Liver (tissue), 9 donors: Measurements from ENCODE around the gene DIO1. TPM values are rescaled to one million over a fixed set of nuclear protein-coding genes. Genes with fewer than 3 reads are reported as not detected.

Experiments used
- DNase-seq: peaks from one replicate; pipeline ENCODE4 v3.0.0-alpha.2; 2017; ENCODE audit warnings: low spot score
- H3K27ac ChIP-seq, 2 donors: one replicate each; pipeline ENCODE4 v1.7.0; 2013; ENCODE audit warnings: inconsistent platforms in 2 of 2, low read length in 2 of 2, control low read depth in 1 of 2, low read depth in 1 of 2, mild to moderate bottlenecking in 1 of 2
- H3K27me3 ChIP-seq, 4 donors: one replicate each; pipeline versions ENCODE4 v1.6.1 to v1.7.0; 2013; ENCODE audit warnings: low read length in 3 of 4, inconsistent platforms in 1 of 4, mild to moderate bottlenecking in 1 of 4, moderate library complexity in 1 of 4; ENCODE audit not compliant: control insufficient read depth in 4 of 4, insufficient read depth in 4 of 4
- H3K36me3 ChIP-seq, 4 donors: one replicate each; pipeline versions ENCODE4 v1.6.1 to v1.7.0; 2013; ENCODE audit warnings: low read length in 3 of 4, mild to moderate bottlenecking in 3 of 4, low read depth in 1 of 4, moderate library complexity in 1 of 4; ENCODE audit not compliant: control insufficient read depth in 4 of 4, insufficient read depth in 3 of 4
- H3K4me1 ChIP-seq, 4 donors: one replicate each; pipeline versions ENCODE4 v1.6.1 to v1.7.0; 2013; ENCODE audit warnings: low read length in 3 of 4, mild to moderate bottlenecking in 3 of 4, moderate library complexity in 1 of 4; ENCODE audit not compliant: control insufficient read depth in 4 of 4, insufficient read depth in 4 of 4
- H3K4me3 ChIP-seq, 3 donors: one replicate each; pipeline versions ENCODE4 v1.6.1 to v1.7.0; 2013; ENCODE audit warnings: low read length in 3 of 3, control low read depth in 1 of 3, low read depth in 1 of 3, mild to moderate bottlenecking in 1 of 3
- H3K9ac ChIP-seq, 2 donors: one replicate each; pipeline ENCODE4 v1.7.0; 2013; ENCODE audit warnings: low read length in 2 of 2, mild to moderate bottlenecking in 2 of 2, moderate library complexity in 2 of 2, control low read depth in 1 of 2, low read depth in 1 of 2
- H3K9me3 ChIP-seq, 4 donors: one replicate each; pipeline versions ENCODE4 v1.6.1 to v1.7.0; 2013; ENCODE audit warnings: low read length in 3 of 4; ENCODE audit not compliant: control insufficient read depth in 4 of 4
- EGR1 ChIP-seq, 2 donors: IDR thresholded peaks; 2 replicates each; pipeline ENCODE4 v1.6.1; 2016 to 2018; ENCODE audit warnings: antibody characterized with exemption in 2 of 2, low read depth in 2 of 2
- FOXA1 ChIP-seq: IDR thresholded peaks from 2 replicates; pipeline ENCODE4 v1.6.1; 2016; ENCODE audit warnings: antibody characterized with exemption
- FOXA2 ChIP-seq: IDR thresholded peaks from 2 replicates; pipeline ENCODE4 v1.6.1; 2016; ENCODE audit warnings: antibody characterized with exemption
- GABPA ChIP-seq, 2 donors: IDR thresholded peaks in 1 of 2; conservative IDR thresholded peaks in 1 of 2; 2 replicates each; pipeline ENCODE4 v1.6.1; 2016; ENCODE audit warnings: antibody characterized with exemption in 2 of 2, mild to moderate bottlenecking in 1 of 2, moderate library complexity in 1 of 2
- HNF4A ChIP-seq, 2 donors: conservative IDR thresholded peaks; 2 replicates each; pipeline ENCODE4 v1.6.1; 2016; ENCODE audit warnings: antibody characterized with exemption in 2 of 2, mild to moderate bottlenecking in 2 of 2
- HNF4G ChIP-seq: IDR thresholded peaks from 2 replicates; pipeline ENCODE4 v1.6.1; 2016; ENCODE audit warnings: antibody characterized with exemption
- JUND ChIP-seq, 2 donors: IDR thresholded peaks; 2 replicates each; pipeline ENCODE4 v1.6.1; 2016; ENCODE audit warnings: antibody characterized with exemption in 2 of 2
- NR2F2 ChIP-seq: IDR thresholded peaks from 2 replicates; pipeline ENCODE4 v1.6.1; 2016; ENCODE audit warnings: antibody characterized with exemption
- RAD21 ChIP-seq, 2 donors: IDR thresholded peaks; 2 replicates each; pipeline ENCODE4 v1.6.1; 2016; ENCODE audit warnings: antibody characterized with exemption in 2 of 2, mild to moderate bottlenecking in 2 of 2
- RXRA ChIP-seq, 2 donors: IDR thresholded peaks; 2 replicates each; pipeline ENCODE4 v1.6.1; 2017 to 2018; ENCODE audit warnings: antibody characterized with exemption in 2 of 2, mild to moderate bottlenecking in 1 of 2
- SP1 ChIP-seq: IDR thresholded peaks from 2 replicates; pipeline ENCODE4 v1.6.1; 2018; ENCODE audit warnings: antibody characterized with exemption, mild to moderate bottlenecking
- TAF1 ChIP-seq: conservative IDR thresholded peaks from 2 replicates; pipeline ENCODE4 v1.6.1; 2016; ENCODE audit warnings: antibody characterized with exemption, mild to moderate bottlenecking
- YY1 ChIP-seq: IDR thresholded peaks from 2 replicates; pipeline ENCODE4 v1.6.1; 2016; ENCODE audit warnings: antibody characterized with exemption, mild to moderate bottlenecking
- WGBS: extraction: QIAGEN DNeasy Blood & Tissue Kit; methylation state at CpG from one replicate; pipeline ENCODE4 v1.1.7; 2013; 5-methylcytosine and 5-hydroxymethylcytosine counted together
- polyA plus RNA-seq, 2 donors: library from polyadenylated mRNA; stranded (reverse) in 1 of 2; unstranded in 1 of 2; fragments of 200-250 nt in 1 of 2; fragments of >200 nt in 1 of 2; fragmentation: Nextera tagmentation in 1 of 2; extraction: Ambion mirVana in 1 of 2; gene quantifications; one replicate each; pipeline versions ENCODE4 v1.2.1 to v1.2.3, GENCODE V29; 2013 to 2015
- total RNA-seq, 2 donors: library from RNA; depleted of rRNA; stranded (reverse); fragments of >200 nt; gene quantifications; one replicate each; pipeline ENCODE4 v1.2.3, GENCODE V29; 2014
- TF ChIP-seq, protein P1 (sequence below): IDR thresholded peaks from 2 replicates; pipeline ENCODE4 v1.6.1; 2016; ENCODE audit warnings: antibody characterized with exemption
- TF ChIP-seq, protein P2 (sequence below): IDR thresholded peaks from 2 replicates; pipeline ENCODE4 v1.6.1; 2016; ENCODE audit warnings: antibody characterized with exemption
- TF ChIP-seq, protein P3 (sequence below): fragments of 150-350 bp; IDR thresholded peaks from 2 replicates; pipeline ENCODE4 v1.5.1; 2017; ENCODE audit warnings: improper control_type of control experiment, low read depth, low read length; ENCODE audit not compliant: missing input control
- TF ChIP-seq, protein P4 (sequence below): IDR thresholded peaks from 2 replicates; pipeline ENCODE4 v1.6.1; 2016; ENCODE audit warnings: antibody characterized with exemption
- TF ChIP-seq, protein P5 (sequence below): IDR thresholded peaks from 2 replicates; pipeline ENCODE4 v1.6.1; 2016; ENCODE audit warnings: antibody characterized with exemption, mild to moderate bottlenecking
- donor health status: healthy.
- donor health status: healthy.
- donor health status: healthy.
- donor health status: healthy.
- donor health status: healthy.

Gene DIO1
- total and polyA plus RNA-seq, 4 donors, result 23.9 to 176 (median 95.6) TPM

DNA sequence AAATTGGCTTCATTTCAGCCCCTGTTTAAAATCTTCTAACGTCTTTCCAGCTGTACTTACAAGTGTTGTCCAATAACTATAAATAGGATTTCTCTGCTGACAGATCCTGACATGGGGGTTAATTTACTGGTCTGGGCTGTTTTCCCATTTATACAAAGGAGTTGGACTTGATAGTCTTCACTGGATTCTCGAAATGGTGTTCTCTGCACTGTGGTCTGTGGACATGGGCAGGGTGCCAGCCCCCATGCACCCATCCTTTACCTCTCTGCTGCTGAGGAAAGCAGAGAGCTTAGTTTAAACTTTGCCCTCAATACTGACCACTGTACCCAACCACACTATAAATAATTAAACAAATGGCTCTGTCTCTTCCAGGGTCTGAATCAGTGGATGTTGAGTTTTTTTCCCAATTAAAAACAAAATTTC is 5.2 kb downstream of the DIO1 start:
- H3K9me3 ChIP-seq, result no peaks in the 10 kb centered on the region
- TF ChIP-seq YY1 (peak; percentile 80), SP1 (peak; percentile 90), RXRA (IDR thresholded peaks at IDR 0.05) (peak; percentile 77 to 94), HNF4A (conservative IDR thresholded peaks at IDR 0.05) (peak; percentile 86 to 94), EGR1 (IDR thresholded peaks at IDR 0.05; ENCODE audit: low read depth in 2 of 2) (peak in 1 of 2 donors; percentile 45), JUND (IDR thresholded peaks at IDR 0.05) (peak; percentile 42 to 88), FOXA2 (peak; percentile 62), TAF1 (no peak), HNF4G (peak; percentile 51), RAD21 (IDR thresholded peaks at IDR 0.05) (peak; percentile 38 to 45), FOXA1 (peak; percentile 78), GABPA (IDR thresholded peaks at IDR 0.05 in 1 of 2, conservative IDR thresholded peaks at IDR 0.05 in 1 of 2) (no peak), NR2F2 (no peak)
- TF ChIP-seq, protein P1, sequence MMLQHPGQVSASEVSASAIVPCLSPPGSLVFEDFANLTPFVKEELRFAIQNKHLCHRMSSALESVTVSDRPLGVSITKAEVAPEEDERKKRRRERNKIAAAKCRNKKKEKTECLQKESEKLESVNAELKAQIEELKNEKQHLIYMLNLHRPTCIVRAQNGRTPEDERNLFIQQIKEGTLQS, result no peak
- TF ChIP-seq, protein P2, sequence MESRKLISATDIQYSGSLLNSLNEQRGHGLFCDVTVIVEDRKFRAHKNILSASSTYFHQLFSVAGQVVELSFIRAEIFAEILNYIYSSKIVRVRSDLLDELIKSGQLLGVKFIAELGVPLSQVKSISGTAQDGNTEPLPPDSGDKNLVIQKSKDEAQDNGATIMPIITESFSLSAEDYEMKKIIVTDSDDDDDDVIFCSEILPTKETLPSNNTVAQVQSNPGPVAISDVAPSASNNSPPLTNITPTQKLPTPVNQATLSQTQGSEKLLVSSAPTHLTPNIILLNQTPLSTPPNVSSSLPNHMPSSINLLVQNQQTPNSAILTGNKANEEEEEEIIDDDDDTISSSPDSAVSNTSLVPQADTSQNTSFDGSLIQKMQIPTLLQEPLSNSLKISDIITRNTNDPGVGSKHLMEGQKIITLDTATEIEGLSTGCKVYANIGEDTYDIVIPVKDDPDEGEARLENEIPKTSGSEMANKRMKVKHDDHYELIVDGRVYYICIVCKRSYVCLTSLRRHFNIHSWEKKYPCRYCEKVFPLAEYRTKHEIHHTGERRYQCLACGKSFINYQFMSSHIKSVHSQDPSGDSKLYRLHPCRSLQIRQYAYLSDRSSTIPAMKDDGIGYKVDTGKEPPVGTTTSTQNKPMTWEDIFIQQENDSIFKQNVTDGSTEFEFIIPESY, result peak; percentile 75
- TF ChIP-seq, protein P3, sequence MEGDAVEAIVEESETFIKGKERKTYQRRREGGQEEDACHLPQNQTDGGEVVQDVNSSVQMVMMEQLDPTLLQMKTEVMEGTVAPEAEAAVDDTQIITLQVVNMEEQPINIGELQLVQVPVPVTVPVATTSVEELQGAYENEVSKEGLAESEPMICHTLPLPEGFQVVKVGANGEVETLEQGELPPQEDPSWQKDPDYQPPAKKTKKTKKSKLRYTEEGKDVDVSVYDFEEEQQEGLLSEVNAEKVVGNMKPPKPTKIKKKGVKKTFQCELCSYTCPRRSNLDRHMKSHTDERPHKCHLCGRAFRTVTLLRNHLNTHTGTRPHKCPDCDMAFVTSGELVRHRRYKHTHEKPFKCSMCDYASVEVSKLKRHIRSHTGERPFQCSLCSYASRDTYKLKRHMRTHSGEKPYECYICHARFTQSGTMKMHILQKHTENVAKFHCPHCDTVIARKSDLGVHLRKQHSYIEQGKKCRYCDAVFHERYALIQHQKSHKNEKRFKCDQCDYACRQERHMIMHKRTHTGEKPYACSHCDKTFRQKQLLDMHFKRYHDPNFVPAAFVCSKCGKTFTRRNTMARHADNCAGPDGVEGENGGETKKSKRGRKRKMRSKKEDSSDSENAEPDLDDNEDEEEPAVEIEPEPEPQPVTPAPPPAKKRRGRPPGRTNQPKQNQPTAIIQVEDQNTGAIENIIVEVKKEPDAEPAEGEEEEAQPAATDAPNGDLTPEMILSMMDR, result no peak
- TF ChIP-seq, protein P4, sequence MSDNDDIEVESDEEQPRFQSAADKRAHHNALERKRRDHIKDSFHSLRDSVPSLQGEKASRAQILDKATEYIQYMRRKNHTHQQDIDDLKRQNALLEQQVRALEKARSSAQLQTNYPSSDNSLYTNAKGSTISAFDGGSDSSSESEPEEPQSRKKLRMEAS, result peak; percentile 64
- TF ChIP-seq, protein P5, sequence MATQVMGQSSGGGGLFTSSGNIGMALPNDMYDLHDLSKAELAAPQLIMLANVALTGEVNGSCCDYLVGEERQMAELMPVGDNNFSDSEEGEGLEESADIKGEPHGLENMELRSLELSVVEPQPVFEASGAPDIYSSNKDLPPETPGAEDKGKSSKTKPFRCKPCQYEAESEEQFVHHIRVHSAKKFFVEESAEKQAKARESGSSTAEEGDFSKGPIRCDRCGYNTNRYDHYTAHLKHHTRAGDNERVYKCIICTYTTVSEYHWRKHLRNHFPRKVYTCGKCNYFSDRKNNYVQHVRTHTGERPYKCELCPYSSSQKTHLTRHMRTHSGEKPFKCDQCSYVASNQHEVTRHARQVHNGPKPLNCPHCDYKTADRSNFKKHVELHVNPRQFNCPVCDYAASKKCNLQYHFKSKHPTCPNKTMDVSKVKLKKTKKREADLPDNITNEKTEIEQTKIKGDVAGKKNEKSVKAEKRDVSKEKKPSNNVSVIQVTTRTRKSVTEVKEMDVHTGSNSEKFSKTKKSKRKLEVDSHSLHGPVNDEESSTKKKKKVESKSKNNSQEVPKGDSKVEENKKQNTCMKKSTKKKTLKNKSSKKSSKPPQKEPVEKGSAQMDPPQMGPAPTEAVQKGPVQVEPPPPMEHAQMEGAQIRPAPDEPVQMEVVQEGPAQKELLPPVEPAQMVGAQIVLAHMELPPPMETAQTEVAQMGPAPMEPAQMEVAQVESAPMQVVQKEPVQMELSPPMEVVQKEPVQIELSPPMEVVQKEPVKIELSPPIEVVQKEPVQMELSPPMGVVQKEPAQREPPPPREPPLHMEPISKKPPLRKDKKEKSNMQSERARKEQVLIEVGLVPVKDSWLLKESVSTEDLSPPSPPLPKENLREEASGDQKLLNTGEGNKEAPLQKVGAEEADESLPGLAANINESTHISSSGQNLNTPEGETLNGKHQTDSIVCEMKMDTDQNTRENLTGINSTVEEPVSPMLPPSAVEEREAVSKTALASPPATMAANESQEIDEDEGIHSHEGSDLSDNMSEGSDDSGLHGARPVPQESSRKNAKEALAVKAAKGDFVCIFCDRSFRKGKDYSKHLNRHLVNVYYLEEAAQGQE, result no peak
- H3K4me3 ChIP-seq, result peak overlapping the region in 1 of 3 donors; percentile 1
- H3K36me3 ChIP-seq, result no peaks in the 10 kb centered on the region
- 8% methylated on average over 2 of the region's 2 CpGs for WGBS
- peak overlapping the region; percentile 69 to 85 for H3K27ac ChIP-seq
- peak overlapping the region in 1 of 2 donors; percentile 85 for H3K9ac ChIP-seq
- H3K4me1 ChIP-seq, result peaks cover 12 to 67% (median 42%) of the 10 kb centered on the region in 4 donors
- H3K27me3 ChIP-seq, result no peaks in the 10 kb centered on the region
- peak; percentile 68 for DNase-seq
